Liver (tissue), 9 donors: ENCODE measurements around the gene SH3GL3. TPM values are rescaled to one million over a fixed set of nuclear protein-coding genes. Genes with fewer than 3 reads are reported as not detected.
A peak's percentile ranks its signal among the peaks of the same experiment; 100 is the strongest.

ENCODE experiments used
- DNase-seq: peaks from one replicate; pipeline ENCODE4 v3.0.0-alpha.2; 2017; ENCODE audit warnings: low spot score
- H3K27ac ChIP-seq, 2 donors: one replicate each; pipeline ENCODE4 v1.7.0; 2013; ENCODE audit warnings: inconsistent platforms in 2 of 2, low read length in 2 of 2, control low read depth in 1 of 2, low read depth in 1 of 2, mild to moderate bottlenecking in 1 of 2
- H3K27me3 ChIP-seq, 4 donors: one replicate each; pipeline versions ENCODE4 v1.6.1 to v1.7.0; 2013; ENCODE audit warnings: low read length in 3 of 4, inconsistent platforms in 1 of 4, mild to moderate bottlenecking in 1 of 4, moderate library complexity in 1 of 4; ENCODE audit not compliant: control insufficient read depth in 4 of 4, insufficient read depth in 4 of 4
- H3K36me3 ChIP-seq, 4 donors: one replicate each; pipeline versions ENCODE4 v1.6.1 to v1.7.0; 2013; ENCODE audit warnings: low read length in 3 of 4, mild to moderate bottlenecking in 3 of 4, low read depth in 1 of 4, moderate library complexity in 1 of 4; ENCODE audit not compliant: control insufficient read depth in 4 of 4, insufficient read depth in 3 of 4
- H3K4me1 ChIP-seq, 4 donors: one replicate each; pipeline versions ENCODE4 v1.6.1 to v1.7.0; 2013; ENCODE audit warnings: low read length in 3 of 4, mild to moderate bottlenecking in 3 of 4, moderate library complexity in 1 of 4; ENCODE audit not compliant: control insufficient read depth in 4 of 4, insufficient read depth in 4 of 4
- H3K4me3 ChIP-seq, 3 donors: one replicate each; pipeline versions ENCODE4 v1.6.1 to v1.7.0; 2013; ENCODE audit warnings: low read length in 3 of 3, control low read depth in 1 of 3, low read depth in 1 of 3, mild to moderate bottlenecking in 1 of 3
- H3K9ac ChIP-seq, 2 donors: one replicate each; pipeline ENCODE4 v1.7.0; 2013; ENCODE audit warnings: low read length in 2 of 2, mild to moderate bottlenecking in 2 of 2, moderate library complexity in 2 of 2, control low read depth in 1 of 2, low read depth in 1 of 2
- H3K9me3 ChIP-seq, 4 donors: one replicate each; pipeline versions ENCODE4 v1.6.1 to v1.7.0; 2013; ENCODE audit warnings: low read length in 3 of 4; ENCODE audit not compliant: control insufficient read depth in 4 of 4
- EGR1 ChIP-seq, 2 donors: IDR thresholded peaks; 2 replicates each; pipeline ENCODE4 v1.6.1; 2016 to 2018; ENCODE audit warnings: antibody characterized with exemption in 2 of 2, low read depth in 2 of 2
- FOXA1 ChIP-seq: IDR thresholded peaks from 2 replicates; pipeline ENCODE4 v1.6.1; 2016; ENCODE audit warnings: antibody characterized with exemption
- FOXA2 ChIP-seq: IDR thresholded peaks from 2 replicates; pipeline ENCODE4 v1.6.1; 2016; ENCODE audit warnings: antibody characterized with exemption
- GABPA ChIP-seq, 2 donors: IDR thresholded peaks in 1 of 2; conservative IDR thresholded peaks in 1 of 2; 2 replicates each; pipeline ENCODE4 v1.6.1; 2016; ENCODE audit warnings: antibody characterized with exemption in 2 of 2, mild to moderate bottlenecking in 1 of 2, moderate library complexity in 1 of 2
- HNF4A ChIP-seq, 2 donors: conservative IDR thresholded peaks; 2 replicates each; pipeline ENCODE4 v1.6.1; 2016; ENCODE audit warnings: antibody characterized with exemption in 2 of 2, mild to moderate bottlenecking in 2 of 2
- HNF4G ChIP-seq: IDR thresholded peaks from 2 replicates; pipeline ENCODE4 v1.6.1; 2016; ENCODE audit warnings: antibody characterized with exemption
- JUND ChIP-seq, 2 donors: IDR thresholded peaks; 2 replicates each; pipeline ENCODE4 v1.6.1; 2016; ENCODE audit warnings: antibody characterized with exemption in 2 of 2
- NR2F2 ChIP-seq: IDR thresholded peaks from 2 replicates; pipeline ENCODE4 v1.6.1; 2016; ENCODE audit warnings: antibody characterized with exemption
- RAD21 ChIP-seq, 2 donors: IDR thresholded peaks; 2 replicates each; pipeline ENCODE4 v1.6.1; 2016; ENCODE audit warnings: antibody characterized with exemption in 2 of 2, mild to moderate bottlenecking in 2 of 2
- RXRA ChIP-seq, 2 donors: IDR thresholded peaks; 2 replicates each; pipeline ENCODE4 v1.6.1; 2017 to 2018; ENCODE audit warnings: antibody characterized with exemption in 2 of 2, mild to moderate bottlenecking in 1 of 2
- SP1 ChIP-seq: IDR thresholded peaks from 2 replicates; pipeline ENCODE4 v1.6.1; 2018; ENCODE audit warnings: antibody characterized with exemption, mild to moderate bottlenecking
- TAF1 ChIP-seq: conservative IDR thresholded peaks from 2 replicates; pipeline ENCODE4 v1.6.1; 2016; ENCODE audit warnings: antibody characterized with exemption, mild to moderate bottlenecking
- YY1 ChIP-seq: IDR thresholded peaks from 2 replicates; pipeline ENCODE4 v1.6.1; 2016; ENCODE audit warnings: antibody characterized with exemption, mild to moderate bottlenecking
- WGBS: extraction: QIAGEN DNeasy Blood & Tissue Kit; methylation state at CpG from one replicate; pipeline ENCODE4 v1.1.7; 2013; 5-methylcytosine and 5-hydroxymethylcytosine counted together
- polyA plus RNA-seq, 2 donors: library from polyadenylated mRNA; stranded (reverse) in 1 of 2; unstranded in 1 of 2; fragments of 200-250 nt in 1 of 2; fragments of >200 nt in 1 of 2; fragmentation: Nextera tagmentation in 1 of 2; extraction: Ambion mirVana in 1 of 2; gene quantifications; one replicate each; pipeline versions ENCODE4 v1.2.1 to v1.2.3, GENCODE V29; 2013 to 2015
- total RNA-seq, 2 donors: library from RNA; depleted of rRNA; stranded (reverse); fragments of >200 nt; gene quantifications; one replicate each; pipeline ENCODE4 v1.2.3, GENCODE V29; 2014
- TF ChIP-seq, protein P1 (sequence below): fragments of 150-350 bp; IDR thresholded peaks from 2 replicates; pipeline ENCODE4 v1.5.1; 2017; ENCODE audit warnings: improper control_type of control experiment, low read depth, low read length; ENCODE audit not compliant: missing input control
- TF ChIP-seq, protein P2 (sequence below): IDR thresholded peaks from 2 replicates; pipeline ENCODE4 v1.6.1; 2016; ENCODE audit warnings: antibody characterized with exemption
- TF ChIP-seq, protein P3 (sequence below): IDR thresholded peaks from 2 replicates; pipeline ENCODE4 v1.6.1; 2016; ENCODE audit warnings: antibody characterized with exemption
- TF ChIP-seq, protein P4 (sequence below): IDR thresholded peaks from 2 replicates; pipeline ENCODE4 v1.6.1; 2016; ENCODE audit warnings: antibody characterized with exemption
- TF ChIP-seq, protein P5 (sequence below): IDR thresholded peaks from 2 replicates; pipeline ENCODE4 v1.6.1; 2016; ENCODE audit warnings: antibody characterized with exemption, mild to moderate bottlenecking
- donor health status: healthy.
- donor health status: healthy.
- donor health status: healthy.
- donor health status: healthy.
- donor health status: healthy.

SH3GL3 gene
- total and polyA plus RNA-seq, 4 donors = 0.23 TPM; not detected in 3

DNA sequence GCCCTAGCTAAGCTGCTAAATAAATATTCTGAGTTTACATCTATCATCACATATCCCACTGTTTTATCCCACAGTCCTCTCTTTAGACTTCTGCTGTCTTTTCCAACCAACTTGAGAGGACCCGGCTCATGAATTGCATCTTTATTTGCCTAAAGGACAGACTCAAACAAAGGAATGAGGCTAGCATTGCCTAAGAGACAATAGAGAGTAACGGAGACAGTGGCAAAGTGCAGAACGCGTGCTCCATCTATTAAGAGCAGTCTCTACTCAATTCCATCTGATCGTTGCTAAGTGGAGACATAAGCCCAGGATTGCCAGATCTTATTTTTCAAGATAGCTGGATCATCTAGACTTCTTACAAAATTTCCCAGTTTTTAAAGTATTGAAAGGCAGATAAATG is 209.1 kb downstream of the SH3GL3 start:
- H3K27ac ChIP-seq = peak overlapping the region; percentile 66 to 82
- DNase-seq = no peak
- H3K4me1 ChIP-seq = peaks cover 10 to 44% (median 35%) of the 10 kb centered on the region in 4 donors
- H3K9me3 ChIP-seq = no peaks in the 10 kb centered on the region
- no peaks in the 10 kb centered on the region for H3K27me3 ChIP-seq
- H3K4me3 ChIP-seq = peak overlapping the region in 1 of 3 donors; percentile 36
- peaks cover 0 to 2% (median 0%) of the 10 kb centered on the region in 4 donors for H3K36me3 ChIP-seq
- WGBS = 37% methylated on average over 5 of the region's 5 CpGs
- TF ChIP-seq HNF4G (no peak), FOXA2 (no peak), JUND (IDR thresholded peaks at IDR 0.05) (no peak), HNF4A (conservative IDR thresholded peaks at IDR 0.05) (peak; percentile 35 to 53)
- H3K9ac ChIP-seq = no peak overlapping the region

DNA sequence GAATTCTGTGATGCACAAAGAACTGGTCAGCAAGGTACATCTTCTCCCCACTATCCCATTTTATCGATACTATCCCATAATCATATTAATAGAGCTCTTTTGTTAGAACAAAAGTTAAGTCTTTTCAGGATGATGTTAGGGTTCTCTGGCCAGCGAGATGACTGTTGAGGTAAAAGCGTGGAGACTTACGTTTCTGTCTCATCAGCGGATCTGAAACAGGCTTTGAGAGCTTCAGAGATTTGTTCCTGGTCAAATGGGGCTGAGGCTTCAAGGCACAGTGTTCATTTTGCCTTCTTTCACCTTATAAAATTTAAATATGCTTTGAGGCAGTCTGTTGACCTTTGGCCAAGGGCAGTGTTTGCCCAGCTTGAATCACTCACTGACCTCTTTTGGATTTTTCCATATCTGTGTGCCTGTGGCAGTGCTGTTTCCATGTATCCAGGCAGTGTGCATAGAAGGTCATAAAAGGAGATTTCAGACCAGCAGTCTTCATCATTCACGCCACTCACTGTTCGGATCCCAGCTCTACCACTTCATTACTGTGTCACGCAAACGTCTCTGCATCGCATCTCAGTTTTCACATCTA is 209.9 kb downstream of the SH3GL3 start:
- H3K27me3 ChIP-seq = no peaks in the 10 kb centered on the region
- H3K9me3 ChIP-seq = no peaks in the 10 kb centered on the region
- H3K4me3 ChIP-seq = peak overlapping the region in 2 of 3 donors; percentile 12 to 36
- 55% methylated on average over 10 of the region's 10 CpGs for WGBS
- H3K27ac ChIP-seq = peak overlapping the region; percentile 66 to 82
- H3K36me3 ChIP-seq = peaks cover 0 to 2% (median 0%) of the 10 kb centered on the region in 4 donors
- TF ChIP-seq EGR1 (IDR thresholded peaks at IDR 0.05; ENCODE audit: low read depth in 2 of 2) (peak; percentile 6 to 80), HNF4G (peak; percentile 88), GABPA (IDR thresholded peaks at IDR 0.05 in 1 of 2, conservative IDR thresholded peaks at IDR 0.05 in 1 of 2) (no peak), SP1 (peak; percentile 92), NR2F2 (peak; percentile 29), RXRA (IDR thresholded peaks at IDR 0.05) (peak; percentile 86 to 89), RAD21 (IDR thresholded peaks at IDR 0.05) (peak in 1 of 2 donors; percentile 32), YY1 (peak; percentile 78), FOXA1 (peak; percentile 49), FOXA2 (peak; percentile 62), HNF4A (conservative IDR thresholded peaks at IDR 0.05) (peak; percentile 96 to 97), TAF1 (peak; percentile 46), JUND (IDR thresholded peaks at IDR 0.05) (peak; percentile 33 to 73)
- TF ChIP-seq, protein P1, sequence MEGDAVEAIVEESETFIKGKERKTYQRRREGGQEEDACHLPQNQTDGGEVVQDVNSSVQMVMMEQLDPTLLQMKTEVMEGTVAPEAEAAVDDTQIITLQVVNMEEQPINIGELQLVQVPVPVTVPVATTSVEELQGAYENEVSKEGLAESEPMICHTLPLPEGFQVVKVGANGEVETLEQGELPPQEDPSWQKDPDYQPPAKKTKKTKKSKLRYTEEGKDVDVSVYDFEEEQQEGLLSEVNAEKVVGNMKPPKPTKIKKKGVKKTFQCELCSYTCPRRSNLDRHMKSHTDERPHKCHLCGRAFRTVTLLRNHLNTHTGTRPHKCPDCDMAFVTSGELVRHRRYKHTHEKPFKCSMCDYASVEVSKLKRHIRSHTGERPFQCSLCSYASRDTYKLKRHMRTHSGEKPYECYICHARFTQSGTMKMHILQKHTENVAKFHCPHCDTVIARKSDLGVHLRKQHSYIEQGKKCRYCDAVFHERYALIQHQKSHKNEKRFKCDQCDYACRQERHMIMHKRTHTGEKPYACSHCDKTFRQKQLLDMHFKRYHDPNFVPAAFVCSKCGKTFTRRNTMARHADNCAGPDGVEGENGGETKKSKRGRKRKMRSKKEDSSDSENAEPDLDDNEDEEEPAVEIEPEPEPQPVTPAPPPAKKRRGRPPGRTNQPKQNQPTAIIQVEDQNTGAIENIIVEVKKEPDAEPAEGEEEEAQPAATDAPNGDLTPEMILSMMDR = no peak
- TF ChIP-seq, protein P2, sequence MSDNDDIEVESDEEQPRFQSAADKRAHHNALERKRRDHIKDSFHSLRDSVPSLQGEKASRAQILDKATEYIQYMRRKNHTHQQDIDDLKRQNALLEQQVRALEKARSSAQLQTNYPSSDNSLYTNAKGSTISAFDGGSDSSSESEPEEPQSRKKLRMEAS = peak; percentile 37
- TF ChIP-seq, protein P3, sequence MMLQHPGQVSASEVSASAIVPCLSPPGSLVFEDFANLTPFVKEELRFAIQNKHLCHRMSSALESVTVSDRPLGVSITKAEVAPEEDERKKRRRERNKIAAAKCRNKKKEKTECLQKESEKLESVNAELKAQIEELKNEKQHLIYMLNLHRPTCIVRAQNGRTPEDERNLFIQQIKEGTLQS = no peak
- TF ChIP-seq, protein P4, sequence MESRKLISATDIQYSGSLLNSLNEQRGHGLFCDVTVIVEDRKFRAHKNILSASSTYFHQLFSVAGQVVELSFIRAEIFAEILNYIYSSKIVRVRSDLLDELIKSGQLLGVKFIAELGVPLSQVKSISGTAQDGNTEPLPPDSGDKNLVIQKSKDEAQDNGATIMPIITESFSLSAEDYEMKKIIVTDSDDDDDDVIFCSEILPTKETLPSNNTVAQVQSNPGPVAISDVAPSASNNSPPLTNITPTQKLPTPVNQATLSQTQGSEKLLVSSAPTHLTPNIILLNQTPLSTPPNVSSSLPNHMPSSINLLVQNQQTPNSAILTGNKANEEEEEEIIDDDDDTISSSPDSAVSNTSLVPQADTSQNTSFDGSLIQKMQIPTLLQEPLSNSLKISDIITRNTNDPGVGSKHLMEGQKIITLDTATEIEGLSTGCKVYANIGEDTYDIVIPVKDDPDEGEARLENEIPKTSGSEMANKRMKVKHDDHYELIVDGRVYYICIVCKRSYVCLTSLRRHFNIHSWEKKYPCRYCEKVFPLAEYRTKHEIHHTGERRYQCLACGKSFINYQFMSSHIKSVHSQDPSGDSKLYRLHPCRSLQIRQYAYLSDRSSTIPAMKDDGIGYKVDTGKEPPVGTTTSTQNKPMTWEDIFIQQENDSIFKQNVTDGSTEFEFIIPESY = no peak
- TF ChIP-seq, protein P5, sequence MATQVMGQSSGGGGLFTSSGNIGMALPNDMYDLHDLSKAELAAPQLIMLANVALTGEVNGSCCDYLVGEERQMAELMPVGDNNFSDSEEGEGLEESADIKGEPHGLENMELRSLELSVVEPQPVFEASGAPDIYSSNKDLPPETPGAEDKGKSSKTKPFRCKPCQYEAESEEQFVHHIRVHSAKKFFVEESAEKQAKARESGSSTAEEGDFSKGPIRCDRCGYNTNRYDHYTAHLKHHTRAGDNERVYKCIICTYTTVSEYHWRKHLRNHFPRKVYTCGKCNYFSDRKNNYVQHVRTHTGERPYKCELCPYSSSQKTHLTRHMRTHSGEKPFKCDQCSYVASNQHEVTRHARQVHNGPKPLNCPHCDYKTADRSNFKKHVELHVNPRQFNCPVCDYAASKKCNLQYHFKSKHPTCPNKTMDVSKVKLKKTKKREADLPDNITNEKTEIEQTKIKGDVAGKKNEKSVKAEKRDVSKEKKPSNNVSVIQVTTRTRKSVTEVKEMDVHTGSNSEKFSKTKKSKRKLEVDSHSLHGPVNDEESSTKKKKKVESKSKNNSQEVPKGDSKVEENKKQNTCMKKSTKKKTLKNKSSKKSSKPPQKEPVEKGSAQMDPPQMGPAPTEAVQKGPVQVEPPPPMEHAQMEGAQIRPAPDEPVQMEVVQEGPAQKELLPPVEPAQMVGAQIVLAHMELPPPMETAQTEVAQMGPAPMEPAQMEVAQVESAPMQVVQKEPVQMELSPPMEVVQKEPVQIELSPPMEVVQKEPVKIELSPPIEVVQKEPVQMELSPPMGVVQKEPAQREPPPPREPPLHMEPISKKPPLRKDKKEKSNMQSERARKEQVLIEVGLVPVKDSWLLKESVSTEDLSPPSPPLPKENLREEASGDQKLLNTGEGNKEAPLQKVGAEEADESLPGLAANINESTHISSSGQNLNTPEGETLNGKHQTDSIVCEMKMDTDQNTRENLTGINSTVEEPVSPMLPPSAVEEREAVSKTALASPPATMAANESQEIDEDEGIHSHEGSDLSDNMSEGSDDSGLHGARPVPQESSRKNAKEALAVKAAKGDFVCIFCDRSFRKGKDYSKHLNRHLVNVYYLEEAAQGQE = peak; percentile 90
- H3K9ac ChIP-seq = peak overlapping the region; percentile 51 to 70
- peaks cover 10 to 44% (median 35%) of the 10 kb centered on the region in 4 donors for H3K4me1 ChIP-seq
- DNase-seq = no peak
